HEK293T (cell line): ENCODE results near the gene FOXA3.

Experiments
- CTCF ChIA-PET: fragments of 350-600 bp; formaldehyde crosslinking; extraction: SDS; loops from one replicate; lab custom pipeline; 2021; ENCODE audit warnings: antibody characterized with exemption, inconsistent platforms; lab: Yijun Ruan, JAX
- POLR2A ChIA-PET: fragments of 350-600 bp; formaldehyde crosslinking; extraction: SDS; loops from one replicate; lab custom pipeline; 2020; ENCODE audit warnings: antibody characterized with exemption, inconsistent platforms; lab: Yijun Ruan, JAX
- DNase-seq: peaks from one replicate; pipeline ENCODE4 v3.0.0; 2012; ENCODE audit warnings: mixed read lengths; ENCODE audit errors: extremely low spot score
- ARNT ChIP-seq: fragments of 450-650 bp; IDR thresholded peaks from 2 replicates; pipeline ENCODE4 v1.6.1; 2017; ENCODE audit warnings: mild to moderate bottlenecking
- BHLHE40 ChIP-seq: fragments of 450-650 bp; IDR thresholded peaks from 2 replicates; pipeline ENCODE4 v1.6.1; 2016; ENCODE audit warnings: mild to moderate bottlenecking, moderate library complexity, borderline replicate concordance
- CTBP1 ChIP-seq: fragments of 450-650 bp; IDR thresholded peaks from 2 replicates; pipeline ENCODE4 v1.6.1; 2016; ENCODE audit warnings: borderline replicate concordance
- ELF4 ChIP-seq: fragments of 450-650 bp; IDR thresholded peaks from 2 replicates; pipeline ENCODE4 v1.6.1; 2017; ENCODE audit warnings: antibody characterized with exemption
- FOXA1 ChIP-seq: fragments of 450-650 bp; IDR thresholded peaks from 2 replicates; pipeline ENCODE4 v1.6.1; 2016; ENCODE audit warnings: mild to moderate bottlenecking
- FOXK2 ChIP-seq: fragments of 450-650 bp; IDR thresholded peaks from 2 replicates; pipeline ENCODE4 v1.6.1; 2016; ENCODE audit warnings: mild to moderate bottlenecking
- FOXM1 ChIP-seq: fragments of 450-650 bp; IDR thresholded peaks from 2 replicates; pipeline ENCODE4 v1.6.1; 2017; ENCODE audit warnings: mild to moderate bottlenecking, borderline replicate concordance
- HDGF ChIP-seq: fragments of 450-650 bp; IDR thresholded peaks from 2 replicates; pipeline ENCODE4 v1.6.1; 2017; ENCODE audit warnings: antibody characterized with exemption, borderline replicate concordance
- L3MBTL2 ChIP-seq: fragments of 450-650 bp; conservative IDR thresholded peaks from 2 replicates; pipeline ENCODE4 v1.6.1; 2016; ENCODE audit warnings: mild to moderate bottlenecking
- LEF1 ChIP-seq: fragments of 450-650 bp; IDR thresholded peaks from 2 replicates; pipeline ENCODE4 v1.6.1; 2017; ENCODE audit warnings: mild to moderate bottlenecking, borderline replicate concordance
- NFRKB ChIP-seq: fragments of 450-650 bp; IDR thresholded peaks from 2 replicates; pipeline ENCODE4 v1.6.1; 2016; ENCODE audit warnings: mild to moderate bottlenecking, moderate library complexity
- SP1 ChIP-seq: fragments of 450-650 bp; IDR thresholded peaks from 2 replicates; pipeline ENCODE4 v1.6.1; 2017
- SUZ12 ChIP-seq: fragments of 450-650 bp; IDR thresholded peaks from 2 replicates; pipeline ENCODE4 v1.6.1; 2016; ENCODE audit warnings: mild to moderate bottlenecking
- TARDBP ChIP-seq: fragments of 450-650 bp; IDR thresholded peaks from 2 replicates; pipeline ENCODE4 v1.6.1; 2016
- ZNF384 ChIP-seq: fragments of 450-650 bp; IDR thresholded peaks from 2 replicates; pipeline ENCODE4 v1.6.1; 2016
- TF ChIP-seq, protein P1 (sequence below): fragments of 450-650 bp; IDR thresholded peaks from 2 replicates; pipeline ENCODE4 v1.6.1; 2016

FOXA3 gene

DNA sequence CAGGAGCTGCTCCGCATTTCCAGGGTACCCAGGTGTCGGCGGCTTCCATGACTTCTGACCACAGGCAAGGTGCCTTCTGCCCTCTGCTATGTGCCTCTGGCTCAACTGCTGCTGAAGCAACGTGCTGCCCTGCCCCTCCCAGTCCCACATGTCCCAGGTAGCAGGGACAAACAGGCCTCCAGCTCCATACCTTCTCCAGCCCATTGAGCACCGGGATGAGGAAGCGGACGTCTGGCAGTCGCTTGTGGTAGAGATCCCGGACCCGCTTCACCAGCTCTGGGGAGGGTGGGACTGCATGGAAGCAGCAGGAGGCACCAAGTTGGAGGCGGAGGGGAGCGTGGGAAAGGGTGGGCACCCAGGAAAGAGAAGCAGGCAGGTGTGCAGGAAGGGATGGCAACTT, 40.9 kb upstream of the FOXA3 start:
- DNase-seq, result no peak
- no peak for TF ChIP-seq FOXK2
- TF ChIP-seq ELF4, result no peak
- TF ChIP-seq, protein P1, sequence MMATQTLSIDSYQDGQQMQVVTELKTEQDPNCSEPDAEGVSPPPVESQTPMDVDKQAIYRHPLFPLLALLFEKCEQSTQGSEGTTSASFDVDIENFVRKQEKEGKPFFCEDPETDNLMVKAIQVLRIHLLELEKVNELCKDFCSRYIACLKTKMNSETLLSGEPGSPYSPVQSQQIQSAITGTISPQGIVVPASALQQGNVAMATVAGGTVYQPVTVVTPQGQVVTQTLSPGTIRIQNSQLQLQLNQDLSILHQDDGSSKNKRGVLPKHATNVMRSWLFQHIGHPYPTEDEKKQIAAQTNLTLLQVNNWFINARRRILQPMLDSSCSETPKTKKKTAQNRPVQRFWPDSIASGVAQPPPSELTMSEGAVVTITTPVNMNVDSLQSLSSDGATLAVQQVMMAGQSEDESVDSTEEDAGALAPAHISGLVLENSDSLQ, result no peak
- TF ChIP-seq ARNT, result no peak
- TF ChIP-seq TARDBP, result no peak
- TF ChIP-seq NFRKB, result no peak
- TF ChIP-seq FOXA1, result no peak
- TF ChIP-seq SP1, result no peak
- no peak for TF ChIP-seq BHLHE40
- TF ChIP-seq ZNF384, result no peak
- POLR2A ChIA-PET, result no interaction called here
- CTCF ChIA-PET, result no interaction called here

GRCh38 chr19:45824041-45824471, 40.1 kb upstream of the FOXA3 start:
- no peak for DNase-seq

GRCh38 chr19:45824531-45825262, 39.4 kb upstream of the FOXA3 start:
- TF ChIP-seq SUZ12 (no peak), FOXK2 (no peak), NFRKB (no peak), L3MBTL2 (no peak), ZNF384 (no peak), ARNT (no peak), CTBP1 (no peak), TARDBP (no peak), ELF4 (no peak), FOXA1 (no peak), FOXM1 (no peak), SP1 (no peak), HDGF (no peak), BHLHE40 (no peak), LEF1 (no peak)
- TF ChIP-seq, protein P1, result no peak
- no peak for DNase-seq
- ChIA-PET POLR2A (interaction anchor here (0.8 kb wide), 1 partner anchor 39 kb away, joined by 5 read pairs; the partner anchor contains the start of gene SYMPK), CTCF (interaction anchor here (1.2 kb wide), 1 partner anchor 8 kb away, joined by 7 read pairs; no protein-coding TSS in a partner anchor)

More at GRCh38 chr19:45824041-45824471, 40.1 kb upstream of the FOXA3 start:
- CTCF ChIA-PET, result no interaction called here
- POLR2A ChIA-PET, result interaction anchor here (0.8 kb wide), 1 partner anchor 39 kb away, joined by 5 read pairs; the partner anchor contains the start of gene SYMPK
- no peak for TF ChIP-seq L3MBTL2
- TF ChIP-seq FOXA1, result no peak

DNA sequence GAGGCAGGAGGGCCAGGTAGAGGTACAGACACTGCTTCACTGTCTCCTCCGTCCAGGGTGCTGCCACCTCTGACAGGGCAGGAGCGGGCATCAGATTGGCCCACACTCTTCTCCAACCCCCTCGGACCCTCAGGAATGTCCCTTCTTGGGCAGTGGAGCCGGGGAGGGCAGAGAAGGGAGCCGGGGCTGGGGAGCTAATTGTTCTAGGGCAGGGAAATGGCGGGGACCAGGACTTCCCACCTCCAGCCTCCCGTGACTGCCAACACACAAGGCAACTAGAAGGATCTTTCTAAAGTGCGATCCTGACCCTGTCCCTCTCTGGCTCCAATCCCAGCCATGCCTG, 38.9 kb upstream of the FOXA3 start:
- DNase-seq, result no peak
- POLR2A ChIA-PET, result no interaction called here
- CTCF ChIA-PET, result interaction anchor here (1.2 kb wide), 1 partner anchor 8 kb away, joined by 7 read pairs; no protein-coding TSS in a partner anchor
- TF ChIP-seq FOXK2, result no peak
- no peak for TF ChIP-seq ARNT
- TF ChIP-seq BHLHE40, result no peak

DNA sequence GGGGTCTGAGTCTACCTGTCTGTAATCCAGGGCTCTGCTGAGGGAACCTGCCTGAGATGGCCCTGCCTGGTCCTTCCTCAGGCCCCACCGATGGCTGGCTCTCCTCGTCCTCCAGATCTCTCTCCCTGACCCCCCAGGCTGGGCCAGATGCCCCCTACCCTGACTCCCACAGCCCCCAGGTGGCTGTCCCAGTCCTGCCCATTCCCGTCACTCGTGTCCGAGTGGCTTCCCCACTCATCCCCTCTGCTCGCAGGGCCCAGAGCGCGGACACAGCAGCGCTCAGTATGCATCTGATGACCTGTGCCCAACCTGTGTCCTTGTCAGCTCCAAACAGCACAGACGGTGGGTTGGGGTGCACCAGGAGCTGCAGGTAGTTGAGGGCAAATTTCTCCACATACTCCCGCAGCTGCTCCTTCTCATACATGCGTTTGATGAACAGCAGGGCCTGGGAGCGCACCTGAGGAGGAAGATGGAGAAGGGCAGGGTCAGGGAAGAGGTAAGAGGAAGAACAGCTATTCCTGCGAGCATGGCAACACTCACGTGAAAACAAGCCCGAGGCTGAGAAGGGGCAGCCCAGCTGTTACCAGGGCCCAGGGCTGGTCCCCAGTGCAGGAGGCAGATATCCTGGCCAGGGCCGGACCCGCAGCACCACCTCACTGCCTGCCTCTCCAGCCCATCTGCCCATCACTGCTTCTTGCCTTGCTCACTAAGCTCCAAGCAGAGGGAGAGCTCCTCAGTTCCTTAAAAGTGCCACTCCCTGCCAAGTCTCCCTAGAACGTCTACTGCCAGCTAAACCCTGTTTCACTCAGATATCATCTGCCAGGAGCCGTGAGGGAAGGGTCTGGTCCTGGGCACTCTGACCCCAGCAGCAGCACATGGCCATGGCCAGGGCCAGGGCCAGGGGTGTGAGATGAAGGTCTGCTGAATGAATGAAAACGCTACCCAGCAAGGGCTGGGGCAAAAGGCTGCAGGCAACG, 37.9 kb upstream of the FOXA3 start:
- ChIA-PET POLR2A (interaction anchor here (2.1 kb wide), 1 partner anchor 37 kb away, joined by 8 read pairs; the partner anchor contains the start of gene SYMPK), CTCF (interaction anchor here (1.2 kb wide), 1 partner anchor 9 kb away, joined by 7 read pairs; no protein-coding TSS in a partner anchor)
- no peak for TF ChIP-seq HDGF
- no peak for TF ChIP-seq FOXA1
- no peak for DNase-seq

GRCh38 chr19:45826934-45827333, 37.2 kb upstream of the FOXA3 start:
- ChIA-PET POLR2A (interaction anchor here (2.1 kb wide), 1 partner anchor 36 kb away, joined by 8 read pairs; the partner anchor contains the start of gene SYMPK), CTCF (no interaction called here)
- no peak for DNase-seq
- TF ChIP-seq CTBP1 (no peak), ARNT (no peak), ZNF384 (no peak)
